GM19397 (cell line): ENCODE results near the gene AGAP5.
"Not testable (repeated sequence)": the region's sequence is repeated elsewhere in the genome, so short reads cannot be mapped to it uniquely, and the experiment has no call there.

ENCODE experiments used
- ATAC-seq: cut with Tn5 transposase; IDR thresholded peaks from one replicate; pipeline ENCODE4 v1.9.1; 2021; ENCODE audit warnings: mild to moderate bottlenecking, moderate library complexity; ENCODE audit not compliant: unreplicated experiment

Gene AGAP5

GRCh38 chr10:73697675-73698159 is at the start of gene AGAP5:
Gene AGAP5, minus strand, starts transcription at chr10:73698109. Its CDS starts 354 bp downstream, at chr10:73697755.
- not testable (repeated sequence) for ATAC-seq

- ATAC-seq: no peak
Measured at GRCh38 chr10:73746721-73747120, 48.8 kb upstream of the AGAP5 start.

GRCh38 chr10:73744664-73744975 is 46.7 kb upstream of the AGAP5 start:
- ATAC-seq: peak; percentile 11

GRCh38 chr10:73743905-73744663 is 46.2 kb upstream of the AGAP5 start, which contains the start of gene SEC24C:
Gene SEC24C, plus strand, starts transcription at chr10:73744372. Its CDS starts 2,461 bp downstream, at chr10:73746833.
- peak; percentile 91 for ATAC-seq

GRCh38 chr10:73743327-73743904 is 45.5 kb upstream of the AGAP5 start:
- ATAC-seq: no peak

- ATAC-seq: no peak
Measured at GRCh38 chr10:73742454-73742734, 44.5 kb upstream of the AGAP5 start.

GRCh38 chr10:73740501-73741254 is 42.8 kb upstream of the AGAP5 start:
- ATAC-seq: not testable (repeated sequence)

- ATAC-seq: no peak
Measured at GRCh38 chr10:73734796-73735305, 36.9 kb upstream of the AGAP5 start.

GRCh38 chr10:73734028-73734720 is 36.3 kb upstream of the AGAP5 start:
- no peak for ATAC-seq

GRCh38 chr10:73732931-73733623 is 35.2 kb upstream of the AGAP5 start:
- no peak for ATAC-seq

GRCh38 chr10:73732426-73732825 is 34.5 kb upstream of the AGAP5 start:
- ATAC-seq: no peak

GRCh38 chr10:73731588-73732375 is 33.9 kb upstream of the AGAP5 start:
- no peak for ATAC-seq

GRCh38 chr10:73730153-73730906 is 32.4 kb upstream of the AGAP5 start:
- peak; percentile 85 for ATAC-seq

- not testable (repeated sequence) for ATAC-seq
Measured at GRCh38 chr10:73729781-73730152, 31.9 kb upstream of the AGAP5 start.

GRCh38 chr10:73723516-73723915 is 25.6 kb upstream of the AGAP5 start:
- ATAC-seq: no peak

GRCh38 chr10:73720561-73720960 is 22.7 kb upstream of the AGAP5 start:
- not testable (repeated sequence) for ATAC-seq

- no peak for ATAC-seq
Measured at GRCh38 chr10:73717556-73717955, 19.6 kb upstream of the AGAP5 start.

- no peak for ATAC-seq
Measured at GRCh38 chr10:73716251-73716650, 18.3 kb upstream of the AGAP5 start.
